Kidney (tissue), 14 donors: ENCODE measurements around the gene NT5DC3. TPM values are rescaled to one million over a fixed set of nuclear protein-coding genes. Genes with fewer than 3 reads are reported as not detected.

Source experiments
- DNase-seq, 5 donors: peaks; one replicate each; pipeline ENCODE4 v3.0.0-alpha.2; 2013 to 2020
- FAIRE-seq: peaks from 2 replicates; lab custom pipeline; 2012; peaks lifted over from hg19 to GRCh38; lab: Jason Lieb, UNC
- H3K27ac ChIP-seq, 2 donors: one replicate each; pipeline ENCODE4 v1.7.0; 2013; ENCODE audit warnings: low read depth in 2 of 2, low read length in 2 of 2, inconsistent platforms in 1 of 2
- H3K27me3 ChIP-seq: one replicate; pipeline ENCODE4 v1.7.1; 2013; ENCODE audit warnings: low read length, inconsistent platforms; ENCODE audit not compliant: control insufficient read depth, insufficient read depth
- H3K36me3 ChIP-seq, 3 donors: one replicate each; pipeline versions ENCODE4 v1.7.0 to v1.7.1; 2013; ENCODE audit warnings: low read length in 3 of 3, control low read depth in 1 of 3, inconsistent platforms in 1 of 3; ENCODE audit not compliant: insufficient read depth in 3 of 3, control insufficient read depth in 2 of 3
- H3K4me1 ChIP-seq, 3 donors: one replicate each; pipeline versions ENCODE4 v1.7.0 to v1.7.1; 2013; ENCODE audit warnings: low read length in 3 of 3, inconsistent platforms in 1 of 3, low read depth in 1 of 3; ENCODE audit not compliant: control insufficient read depth in 2 of 3, insufficient read depth in 2 of 3
- H3K4me3 ChIP-seq, 3 donors: one replicate each; pipeline versions ENCODE4 v1.7.0 to v1.8.1; 2013; ENCODE audit warnings: low read length in 3 of 3, control low read depth in 1 of 3, inconsistent platforms in 1 of 3
- H3K9ac ChIP-seq, 3 donors: one replicate each; pipeline versions ENCODE4 v1.7.0 to v1.7.1; 2013; ENCODE audit warnings: low read length in 3 of 3, control low read depth in 1 of 3, inconsistent platforms in 1 of 3
- H3K9me3 ChIP-seq, 3 donors: one replicate each; pipeline versions ENCODE4 v1.7.0 to v1.7.1; 2013; ENCODE audit warnings: low read length in 3 of 3, control low read depth in 1 of 3, inconsistent platforms in 1 of 3; ENCODE audit not compliant: control insufficient read depth in 2 of 3, insufficient read depth in 1 of 3
- CTCF ChIP-seq: IDR thresholded peaks from 3 replicates; pipeline ENCODE4 v1.5.1; 2012; ENCODE audit warnings: mild to moderate bottlenecking, moderate library complexity, borderline replicate concordance; ENCODE audit not compliant: insufficient read depth; ENCODE audit errors: extremely low read depth
- intact Hi-C: fragments of 100-400 bp; cut with DNase I; formaldehyde crosslinking; loops from one replicate; pipeline ENCODE4 v1.11.1; 2022
- polyA plus RNA-seq: library from polyadenylated mRNA; stranded (reverse); fragments of 350-450 nt; fragmentation: Illumina TruSeq; extraction: RNeasy Lipid Tissue Mini Kit (QIAGEN cat#74804); gene quantifications from one replicate; pipeline ENCODE4 v1.2.3, GENCODE V29; 2014; ENCODE audit warnings: low read depth, low replicate concordance; ENCODE audit not compliant: insufficient read depth
- total RNA-seq: library from RNA; stranded (reverse); fragmentation: NEBNext Ultra II Directional; extraction: Animal tissue kit (Norgen Biotek cat#: 25700); gene quantifications from one replicate; pipeline ENCODE4 v1.2.1, GENCODE V29; 2021
- donor health status: control.
- donor health status: control.
- donor health status: control.
- donor health status: control.
- donor health status: control.
- donor health status: DM: yes; HTN: yes; CAD: no.
- donor health status: Normal renal cell carcinoma (clear cell type).

Gene NT5DC3
- total and polyA plus RNA-seq, 2 donors from 2014 or later: 1.1 to 7.8 TPM

DNA sequence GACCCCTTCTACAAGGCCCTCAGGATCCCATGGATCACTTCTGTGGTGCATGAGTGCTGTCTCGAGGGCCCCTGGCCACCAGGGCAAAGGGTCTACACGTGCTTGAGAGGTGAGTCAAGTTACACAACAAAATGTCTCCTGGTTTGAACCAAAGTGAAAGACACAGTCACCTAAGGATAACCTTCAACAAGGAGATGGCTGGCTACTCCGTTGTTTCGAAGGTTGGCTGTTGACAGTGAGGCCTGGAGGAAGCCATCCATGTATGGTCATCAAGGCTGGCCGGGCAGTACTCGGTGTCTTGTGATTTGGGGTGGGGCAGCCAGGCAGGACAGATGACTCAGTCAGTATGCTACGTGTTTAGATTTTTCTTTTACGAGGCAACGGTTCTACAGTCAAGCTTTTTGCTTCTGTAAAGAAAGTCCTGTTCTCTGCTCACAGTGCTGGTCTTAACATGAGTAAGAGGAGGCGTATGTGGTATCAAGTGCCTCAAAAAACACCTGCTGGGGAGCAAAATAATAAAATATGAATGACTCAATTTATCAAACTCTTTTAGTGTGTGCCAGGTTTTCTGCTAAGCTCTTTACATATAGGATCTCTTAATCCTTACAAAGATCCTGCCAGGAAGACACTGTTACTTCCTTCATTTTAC, 18.0 kb upstream of the NT5DC3 start:
- Histone ChIP-seq H3K27me3 (no peaks in the 10 kb centered on the region), H3K27ac (no peak overlapping the region), H3K4me3 (no peak overlapping the region), H3K9ac (no peak overlapping the region), H3K36me3 (no peaks in the 10 kb centered on the region), H3K4me1 (no peaks in the 10 kb centered on the region), H3K9me3 (no peaks in the 10 kb centered on the region)
- TF ChIP-seq CTCF: no peak
- DNase-seq (peak in 1 of 5 donors; percentile 78), FAIRE-seq (no peak)
- intact Hi-C loops: no loop called here

DNA sequence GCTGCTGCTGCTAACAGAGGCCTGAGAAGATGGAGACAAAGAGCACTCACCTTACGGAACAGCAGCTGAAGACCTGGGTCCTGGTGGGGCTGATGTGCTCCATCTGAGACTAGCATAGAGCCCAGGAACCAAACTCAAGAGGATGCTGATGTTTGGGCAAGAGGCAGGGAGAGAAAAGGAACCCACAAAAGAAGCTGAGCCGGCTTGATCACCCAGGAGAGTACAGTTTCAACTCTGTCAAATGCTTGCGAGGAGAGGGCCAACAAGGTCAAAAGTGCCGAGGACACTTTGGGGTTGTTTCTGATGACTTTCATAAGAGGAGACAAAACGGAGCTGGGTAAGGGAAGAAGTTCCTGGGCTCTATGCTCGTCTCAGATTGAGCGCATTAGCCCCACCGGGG, 17.3 kb upstream of the NT5DC3 start:
- TF ChIP-seq CTCF: no peak
- no peaks in the 10 kb centered on the region for H3K4me1 ChIP-seq
- no peaks in the 10 kb centered on the region for H3K9me3 ChIP-seq
- no peak overlapping the region for H3K27ac ChIP-seq
- H3K36me3 ChIP-seq: no peaks in the 10 kb centered on the region
- H3K27me3 ChIP-seq: no peaks in the 10 kb centered on the region
- intact Hi-C loops: no loop called here
- DNase-seq (no peak), FAIRE-seq (no peak)
- no peak overlapping the region for H3K9ac ChIP-seq
- H3K4me3 ChIP-seq: no peak overlapping the region

GRCh38 chr12:103857164-103857563, 16.1 kb upstream of the NT5DC3 start:
- FAIRE-seq: no peak
- no peak for TF ChIP-seq CTCF

More at GRCh38 chr12:103857164-103857563, 16.1 kb upstream of the NT5DC3 start:
- no peaks in the 10 kb centered on the region for H3K4me1 ChIP-seq
- H3K36me3 ChIP-seq: no peaks in the 10 kb centered on the region
- H3K9me3 ChIP-seq: no peaks in the 10 kb centered on the region
- no peak overlapping the region for H3K4me3 ChIP-seq
- H3K27ac ChIP-seq: no peak overlapping the region
- DNase-seq: no peak
- intact Hi-C loops: no loop called here
- no peak overlapping the region for H3K9ac ChIP-seq
- no peaks in the 10 kb centered on the region for H3K27me3 ChIP-seq
